Inferior parietal cortex (tissue), 1 donor: ENCODE results near the gene CTSW.

Experiments used
- DNase-seq: peaks from one replicate; pipeline ENCODE4 v3.0.0-alpha.2; 2016; ENCODE audit errors: extremely low spot score

Gene CTSW

GRCh38 chr11:65855927-65856363, 23.7 kb upstream of the CTSW start:
- DNase-seq = no peak

GRCh38 chr11:65856689-65857499, 22.7 kb upstream of the CTSW start:
- DNase-seq = peak; percentile 61

GRCh38 chr11:65857500-65857852, 22.2 kb upstream of the CTSW start:
- DNase-seq = peak; percentile 48

DNA sequence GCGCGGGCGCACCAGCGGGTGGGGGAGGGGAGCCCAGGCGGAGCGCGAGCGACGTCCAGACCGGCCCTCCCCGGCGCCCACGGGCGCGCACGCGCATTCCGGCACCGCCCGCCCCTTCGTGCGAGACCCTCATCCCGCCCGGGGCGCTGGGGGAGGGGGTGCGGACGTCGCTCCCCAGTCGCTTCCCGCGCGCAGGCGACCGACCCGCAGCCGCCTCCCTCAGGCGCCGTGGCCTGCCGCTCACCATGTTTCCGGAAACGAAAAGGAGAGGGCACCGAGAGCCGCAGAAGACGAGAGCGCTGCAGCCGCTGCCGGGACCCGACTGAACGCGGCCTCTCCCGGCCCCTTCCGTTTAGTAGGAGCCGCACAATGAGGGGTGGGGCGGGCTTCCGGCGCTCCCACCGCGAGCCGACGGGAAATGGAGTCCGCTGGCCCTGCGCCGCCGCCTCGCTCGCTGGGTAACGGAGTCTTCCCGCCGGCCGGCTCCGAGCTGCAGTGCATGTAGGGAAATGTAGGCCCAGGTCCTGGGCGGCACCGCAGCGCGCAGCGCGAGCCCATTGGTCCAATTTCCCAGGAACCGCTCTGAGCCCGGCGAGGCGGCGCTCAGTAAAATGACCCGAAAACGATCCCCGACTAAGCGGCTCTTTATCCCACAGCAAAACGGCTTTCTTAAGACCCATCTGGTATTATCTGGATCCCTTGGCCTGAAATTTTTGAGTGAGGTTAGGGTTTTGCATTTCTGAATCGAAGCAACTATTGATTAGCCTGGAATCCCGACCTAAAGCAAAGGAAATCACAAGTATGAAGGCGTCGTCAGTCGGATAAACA, 21.6 kb upstream of the CTSW start, which contains the start of gene CFL1:
CFL1 (minus strand) TSS at position 328 of the 828 bp plus-strand sequence; CDS start at position 247, 81 bp downstream.
- peak; percentile 95 for DNase-seq

DNA sequence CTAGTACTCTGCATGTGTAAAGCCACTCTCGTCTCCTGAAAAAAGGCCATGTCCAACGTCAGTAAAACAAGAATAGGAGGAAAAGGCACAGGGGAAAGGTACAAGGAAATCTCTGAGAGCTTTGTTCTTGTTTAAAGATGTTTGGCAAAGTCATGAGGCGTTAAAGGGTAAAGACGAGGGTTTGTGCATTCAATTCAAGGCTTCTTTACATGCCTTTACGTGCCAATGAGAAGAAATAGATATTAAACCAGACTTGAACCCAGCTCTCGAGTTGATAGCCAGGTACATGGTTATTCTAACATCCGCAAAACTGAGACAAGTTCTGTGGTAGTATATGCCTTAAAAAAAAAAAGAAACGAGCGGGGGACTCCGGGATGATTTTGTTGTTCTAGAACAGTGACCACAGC, 21.0 kb upstream of the CTSW start:
- DNase-seq = no peak

GRCh38 chr11:65859095-65859811, 20.4 kb upstream of the CTSW start:
- DNase-seq = peak; percentile 95

GRCh38 chr11:65859812-65860277, 19.8 kb upstream of the CTSW start:
- DNase-seq = no peak

DNA sequence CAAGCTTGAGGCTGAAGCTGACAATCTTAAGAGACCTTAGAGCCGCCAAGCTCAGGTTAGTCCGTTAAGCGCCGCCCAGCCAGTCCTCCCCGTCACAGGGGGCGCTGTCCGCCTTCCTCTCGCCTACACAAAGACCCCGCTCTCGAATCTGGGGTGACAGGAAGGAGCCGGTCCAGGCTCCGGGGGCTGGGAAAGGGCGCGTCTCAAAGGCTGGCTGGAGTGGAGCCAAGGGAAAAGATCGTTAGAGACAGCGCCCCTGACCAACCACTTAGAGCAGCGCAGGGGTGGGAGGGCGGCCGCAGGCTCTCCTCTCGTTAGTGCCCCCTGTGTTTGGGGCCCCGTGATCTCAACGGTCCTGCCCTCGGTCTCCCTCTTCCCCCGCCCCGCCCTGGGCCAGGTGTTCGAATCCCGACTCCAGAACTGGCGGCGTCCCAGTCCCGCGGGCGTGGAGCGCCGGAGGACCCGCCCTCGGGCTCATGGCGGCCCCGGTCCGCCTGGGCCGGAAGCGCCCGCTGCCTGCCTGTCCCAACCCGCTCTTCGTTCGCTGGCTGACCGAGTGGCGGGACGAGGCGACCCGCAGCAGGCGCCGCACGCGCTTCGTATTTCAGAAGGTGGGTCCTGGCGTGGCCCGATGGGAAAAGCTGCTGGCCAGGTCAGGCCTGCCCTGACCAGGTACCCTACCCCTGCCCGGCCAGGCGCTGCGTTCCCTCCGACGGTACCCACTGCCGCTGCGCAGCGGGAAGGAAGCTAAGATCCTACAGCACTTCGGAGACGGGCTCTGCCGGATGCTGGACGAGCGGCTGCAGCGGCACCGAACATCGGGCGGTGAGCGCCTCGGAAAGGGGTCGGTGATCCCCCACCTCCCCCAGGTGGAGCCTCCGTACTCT, 19.1 kb upstream of the CTSW start, which contains the start of gene MUS81:
MUS81 (plus strand) TSS at position 156 of the 887 bp plus-strand sequence; CDS start at position 477, 321 bp downstream.
- peak; percentile 95 for DNase-seq

GRCh38 chr11:65861165-65861505, 18.5 kb upstream of the CTSW start:
- no peak for DNase-seq

DNA sequence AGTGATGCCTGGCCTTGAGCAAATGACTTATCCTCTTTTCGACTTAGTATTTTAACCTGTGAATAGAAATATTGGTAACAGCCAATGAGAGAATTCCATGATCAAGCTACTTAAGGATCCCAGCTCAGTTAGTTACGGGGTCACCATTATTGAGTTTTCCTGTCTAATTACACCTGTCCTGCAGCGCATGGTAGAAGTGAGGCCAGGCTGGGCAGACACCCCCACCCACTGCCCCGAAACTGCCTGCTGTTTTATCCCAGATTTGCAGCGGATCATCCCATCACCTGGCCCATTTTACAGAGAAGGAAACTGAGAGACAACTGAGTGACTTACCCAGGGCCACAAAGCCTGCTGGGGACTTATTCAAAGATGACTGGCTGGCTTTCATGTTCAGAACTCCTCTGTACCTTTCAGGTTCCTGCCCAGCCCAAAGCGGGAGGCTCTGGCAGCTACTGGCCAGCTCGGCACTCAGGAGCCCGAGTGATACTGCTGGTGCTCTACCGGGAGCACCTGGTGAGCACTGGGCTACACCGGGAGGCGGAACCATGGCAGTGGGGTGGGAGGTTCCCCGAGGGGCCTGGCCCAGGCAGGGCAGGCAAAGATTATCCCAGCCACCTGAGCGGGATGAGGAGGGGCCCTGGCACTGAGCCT, 18.0 kb upstream of the CTSW start:
- DNase-seq = no peak

GRCh38 chr11:65862191-65862735, 17.4 kb upstream of the CTSW start:
- no peak for DNase-seq

GRCh38 chr11:65862941-65863888, 16.4 kb upstream of the CTSW start:
- no peak for DNase-seq

GRCh38 chr11:65863889-65864705, 15.5 kb upstream of the CTSW start:
- no peak for DNase-seq

- DNase-seq = no peak
Measured at GRCh38 chr11:65864706-65865471, 14.7 kb upstream of the CTSW start.

DNA sequence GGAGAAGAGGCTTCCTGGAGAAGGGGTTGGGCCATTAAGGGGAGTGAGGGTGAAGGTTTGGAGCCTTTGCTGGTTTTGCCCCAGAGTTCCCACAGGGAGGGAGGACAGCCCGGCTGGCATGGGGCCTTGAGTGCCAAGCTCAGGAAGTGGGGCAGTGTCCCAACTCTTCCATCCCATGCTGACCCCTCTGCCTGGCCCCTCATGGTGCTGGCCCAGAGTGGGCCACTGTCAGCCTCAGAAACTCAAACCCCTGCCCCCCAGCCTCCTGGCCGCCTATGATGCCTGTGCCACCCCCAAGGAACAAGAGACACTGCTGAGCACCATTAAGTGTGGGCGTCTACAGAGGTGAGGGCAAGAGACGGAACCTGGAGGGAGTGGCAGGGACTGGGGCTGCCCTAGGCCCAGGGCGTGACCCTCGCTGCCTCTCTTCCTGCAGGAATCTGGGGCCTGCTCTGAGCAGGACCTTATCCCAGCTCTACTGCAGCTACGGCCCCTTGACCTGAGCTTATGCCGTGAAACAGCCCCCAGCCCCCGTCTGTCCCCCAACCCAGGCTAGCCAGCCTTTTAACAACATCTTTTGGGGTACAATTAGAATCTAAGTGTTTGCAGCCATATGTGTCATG, 14.0 kb upstream of the CTSW start:
- no peak for DNase-seq

DNA sequence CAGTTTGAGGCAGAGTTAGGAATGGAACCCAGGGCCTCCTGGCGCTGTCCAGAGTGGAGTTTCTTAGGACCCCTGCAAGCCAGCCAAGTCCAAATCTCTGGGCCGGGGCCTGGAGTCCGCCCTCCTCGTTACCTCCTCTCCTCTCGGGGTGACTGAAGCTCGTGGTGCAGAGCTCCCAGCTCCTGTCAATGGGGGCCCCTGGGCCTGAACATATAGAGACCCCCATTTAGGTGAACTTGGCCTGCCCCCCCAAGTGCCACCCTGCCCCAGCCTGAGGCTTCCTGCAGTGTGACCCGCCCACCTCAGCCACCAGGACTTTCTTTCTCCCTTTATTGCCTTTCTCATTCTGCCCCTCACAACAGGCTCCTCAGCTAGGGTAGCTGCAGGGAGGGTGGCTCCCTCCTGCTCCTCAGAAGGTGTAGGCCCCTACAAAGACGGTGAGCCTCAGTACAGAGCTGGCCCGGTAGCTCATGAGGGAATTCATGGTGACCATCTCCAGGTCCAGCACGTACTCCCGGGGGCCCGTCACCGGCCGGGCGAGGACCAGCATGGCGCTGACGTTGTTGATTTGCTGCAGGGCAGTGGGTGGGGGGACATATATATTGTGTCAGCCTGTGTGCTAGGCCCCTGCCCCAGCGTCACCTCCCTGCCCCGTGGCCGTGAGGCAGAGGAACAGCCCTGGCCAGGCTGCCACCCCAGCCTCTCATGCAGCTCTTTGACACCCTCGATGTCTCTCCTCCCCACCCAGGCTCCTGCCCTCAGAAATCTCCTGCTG, 12.9 kb upstream of the CTSW start:
- DNase-seq = no peak
